HG03439 (cell line): ENCODE measurements around the gene EPB41L2.
"Not testable (repeated sequence)": the region's sequence is repeated elsewhere in the genome, so short reads cannot be mapped to it uniquely, and the experiment has no call there.

ENCODE experiments used
- ATAC-seq: cut with Tn5 transposase; IDR thresholded peaks from one replicate; pipeline ENCODE4 v1.9.1; 2021; ENCODE audit warnings: mild to moderate bottlenecking, moderate library complexity; ENCODE audit not compliant: unreplicated experiment

The EPB41L2 gene

GRCh38 chr6:130958468-130958867, 104.6 kb downstream of the EPB41L2 start:
- no peak for ATAC-seq

- no peak for ATAC-seq
These were observed 107.3 kb downstream of the EPB41L2 start for GRCh38 chr6:130955755-130956154.

GRCh38 chr6:130949553-130949952, 113.5 kb downstream of the EPB41L2 start:
- no peak for ATAC-seq

GRCh38 chr6:130947464-130947863, 115.6 kb downstream of the EPB41L2 start:
- ATAC-seq, result no peak

GRCh38 chr6:130946076-130946475, 117.0 kb downstream of the EPB41L2 start:
- no peak for ATAC-seq

GRCh38 chr6:130945401-130945919, 117.6 kb downstream of the EPB41L2 start:
- no peak for ATAC-seq

GRCh38 chr6:130944486-130944885, 118.6 kb downstream of the EPB41L2 start:
- ATAC-seq, result no peak

GRCh38 chr6:130943738-130944137, 119.3 kb downstream of the EPB41L2 start:
- no peak for ATAC-seq

GRCh38 chr6:130942752-130943151, 120.3 kb downstream of the EPB41L2 start:
- ATAC-seq, result not testable (repeated sequence)

- no peak for ATAC-seq
These were observed 125.0 kb downstream of the EPB41L2 start for GRCh38 chr6:130937942-130938604.

- no peak for ATAC-seq
These were observed 126.1 kb downstream of the EPB41L2 start for GRCh38 chr6:130936933-130937332.

GRCh38 chr6:130935978-130936377, 127.1 kb downstream of the EPB41L2 start:
- no peak for ATAC-seq

GRCh38 chr6:130934848-130935585, 128.0 kb downstream of the EPB41L2 start:
- ATAC-seq, result no peak

GRCh38 chr6:130933712-130934200, 129.3 kb downstream of the EPB41L2 start:
- ATAC-seq, result no peak

GRCh38 chr6:130932921-130933320, 130.1 kb downstream of the EPB41L2 start:
- no peak for ATAC-seq

- ATAC-seq, result no peak
These were observed 130.6 kb downstream of the EPB41L2 start for GRCh38 chr6:130932438-130932837.

GRCh38 chr6:130931683-130932082, 131.4 kb downstream of the EPB41L2 start:
- ATAC-seq, result no peak

- no peak for ATAC-seq
These were observed 133.9 kb downstream of the EPB41L2 start for GRCh38 chr6:130929036-130929678.

GRCh38 chr6:130928158-130928912, 134.7 kb downstream of the EPB41L2 start:
- no peak for ATAC-seq

GRCh38 chr6:130927305-130927704, 135.7 kb downstream of the EPB41L2 start:
- no peak for ATAC-seq

GRCh38 chr6:130923350-130923749, 139.7 kb downstream of the EPB41L2 start:
- no peak for ATAC-seq
